Endodermal cell (in vitro differentiated cells): ENCODE measurements around the gene MAP1S. TPM values are rescaled to one million over a fixed set of nuclear protein-coding genes. Genes with fewer than 3 reads are reported as not detected.
A peak's percentile ranks its signal among the peaks of the same experiment; 100 is the strongest.

Experiments used
- DNase-seq: peaks from one replicate; pipeline ENCODE4 v3.0.0-alpha.2; 2017
- H3K27ac ChIP-seq: 2 replicates; pipeline ENCODE4 v1.5.1; 2013; ENCODE audit warnings: mild to moderate bottlenecking, low read depth, low read length, moderate library complexity
- H3K27me3 ChIP-seq: 2 replicates; pipeline ENCODE4 v1.6.1; 2013; ENCODE audit warnings: mild to moderate bottlenecking, low read length, moderate library complexity; ENCODE audit not compliant: insufficient read depth, control insufficient read depth, poor library complexity, severe bottlenecking
- H3K36me3 ChIP-seq: 2 replicates; pipeline ENCODE4 v1.7.0; 2013; ENCODE audit warnings: mild to moderate bottlenecking, low read length, moderate library complexity; ENCODE audit not compliant: control insufficient read depth, insufficient read depth
- H3K4me1 ChIP-seq: one replicate; pipeline ENCODE4 v1.7.0; 2013; ENCODE audit warnings: low read length; ENCODE audit not compliant: control insufficient read depth, insufficient read depth
- H3K4me3 ChIP-seq: 2 replicates; pipeline ENCODE4 v1.5.1; 2013; ENCODE audit warnings: mild to moderate bottlenecking, low read length, moderate library complexity
- H3K9ac ChIP-seq: 2 replicates; pipeline ENCODE4 v1.6.1; 2013; ENCODE audit warnings: mild to moderate bottlenecking, low read length, moderate library complexity; ENCODE audit not compliant: poor library complexity, severe bottlenecking; ENCODE audit errors: extremely low read depth
- H3K9me3 ChIP-seq: 2 replicates; pipeline ENCODE4 v1.6.1; 2013; ENCODE audit warnings: mild to moderate bottlenecking, low read length, moderate library complexity; ENCODE audit not compliant: control insufficient read depth
- H3K27ac Mint-ChIP-seq: 2 replicates; pipeline ENCODE4 v1.8.0; 2020; ENCODE audit warnings: mixed read lengths
- H3K27me3 Mint-ChIP-seq: 2 replicates; pipeline ENCODE4 v1.8.0; 2021; ENCODE audit warnings: mild to moderate bottlenecking, mixed read lengths; ENCODE audit not compliant: insufficient read depth
- H3K36me3 Mint-ChIP-seq: 2 replicates; pipeline ENCODE4 v1.8.0; 2020; ENCODE audit warnings: low read depth, mixed read lengths
- H3K4me1 Mint-ChIP-seq: 2 replicates; pipeline ENCODE4 v1.8.0; 2020; ENCODE audit warnings: mixed read lengths
- H3K4me3 Mint-ChIP-seq: 2 replicates; pipeline ENCODE4 v1.8.0; 2020; ENCODE audit warnings: mild to moderate bottlenecking, moderate library complexity, mixed read lengths
- H3K9me3 Mint-ChIP-seq: 2 replicates; pipeline ENCODE4 v1.8.0; 2020; ENCODE audit warnings: mild to moderate bottlenecking, mixed read lengths
- CTCF ChIP-seq: fragments of 200-600 bp; sonication (generic); conservative IDR thresholded peaks from 2 replicates; pipeline ENCODE4 v1.5.0; 2021; ENCODE audit warnings: antibody characterized with exemption, mild to moderate bottlenecking
- WGBS, 2 experiments: methylation state at CpG; one replicate each; pipeline versions ENCODE4 v1.1.5 to v1.1.7; 2013; ENCODE audit warnings: missing lambda C conversion rate in 2 of 2, mixed read lengths in 1 of 2; ENCODE audit not compliant: insufficient coverage in 1 of 2, insufficient read length in 1 of 2; 5-methylcytosine and 5-hydroxymethylcytosine counted together
- total RNA-seq, 2 donors: library from RNA; stranded (reverse); fragmentation: NEBNext Ultra II Directional in 1 of 2; extraction: Animal tissue kit (Norgen Biotek cat#: 25700) in 1 of 2; gene quantifications; 2 replicates in 1 of 2; 3 replicates in 1 of 2; pipeline ENCODE4 v1.2.1, GENCODE V29; 2021

The MAP1S gene
- total RNA-seq, 2 donors from 2014 or later: 90.2 to 96.7 TPM

- no peak overlapping the region for H3K4me3 Mint-ChIP-seq
- no peaks in the 10 kb centered on the region for H3K4me1 ChIP-seq
- H3K27ac Mint-ChIP-seq: no peak overlapping the region
- 67 to 75% methylated on average over 1 of the region's 1 CpG for WGBS, 2 experiments
- H3K9me3 ChIP-seq: no peaks in the 10 kb centered on the region
- no peaks in the 10 kb centered on the region for H3K4me1 Mint-ChIP-seq
- no peaks in the 10 kb centered on the region for H3K27me3 ChIP-seq
- no peak for TF ChIP-seq CTCF
- no peaks in the 10 kb centered on the region for H3K36me3 ChIP-seq
- no peaks in the 10 kb centered on the region for H3K9me3 Mint-ChIP-seq
- H3K9ac ChIP-seq: no peak overlapping the region
- DNase-seq: no peak
- no peaks in the 10 kb centered on the region for H3K36me3 Mint-ChIP-seq
- peak overlapping the region; percentile 79 for H3K27ac ChIP-seq
- no peaks in the 10 kb centered on the region for H3K27me3 Mint-ChIP-seq
- no peak overlapping the region for H3K4me3 ChIP-seq
Observed at GRCh38 chr19:17755443-17755890, 36.2 kb downstream of the MAP1S start.

GRCh38 chr19:17755977-17756670, 36.8 kb downstream of the MAP1S start:
- Histone ChIP-seq H3K4me3 (no peak overlapping the region), H3K9me3 (no peaks in the 10 kb centered on the region), H3K27ac (peak overlapping the region; percentile 79), H3K4me1 (no peaks in the 10 kb centered on the region), H3K36me3 (no peaks in the 10 kb centered on the region), H3K9ac (no peak overlapping the region), H3K27me3 (no peaks in the 10 kb centered on the region)
- H3K9me3 Mint-ChIP-seq: no peaks in the 10 kb centered on the region
- 49 to 77% methylated on average over 7 to 10 of the region's 12 CpGs for WGBS, 2 experiments
- TF ChIP-seq CTCF: no peak
- peak; percentile 90 for DNase-seq
- H3K36me3 Mint-ChIP-seq: no peaks in the 10 kb centered on the region
- no peak overlapping the region for H3K4me3 Mint-ChIP-seq
- H3K4me1 Mint-ChIP-seq: no peaks in the 10 kb centered on the region
- no peak overlapping the region for H3K27ac Mint-ChIP-seq
- H3K27me3 Mint-ChIP-seq: no peaks in the 10 kb centered on the region

GRCh38 chr19:17757125-17757524, 37.8 kb downstream of the MAP1S start:
- DNase-seq: no peak
- no peaks in the 10 kb centered on the region for H3K27me3 Mint-ChIP-seq
- H3K27ac Mint-ChIP-seq: no peak overlapping the region
- 91 to 96% methylated on average over 7 to 9 of the region's 9 CpGs for WGBS, 2 experiments
- H3K4me3 Mint-ChIP-seq: no peak overlapping the region
- Histone ChIP-seq H3K9me3 (no peaks in the 10 kb centered on the region), H3K4me1 (no peaks in the 10 kb centered on the region), H3K9ac (no peak overlapping the region), H3K4me3 (no peak overlapping the region), H3K27ac (no peak overlapping the region), H3K27me3 (no peaks in the 10 kb centered on the region), H3K36me3 (no peaks in the 10 kb centered on the region)
- no peaks in the 10 kb centered on the region for H3K9me3 Mint-ChIP-seq
- no peak for TF ChIP-seq CTCF
- no peaks in the 10 kb centered on the region for H3K4me1 Mint-ChIP-seq
- H3K36me3 Mint-ChIP-seq: no peaks in the 10 kb centered on the region
